T-helper 1 cell treated with Interleukin-12 subunit alpha and Interleukin-12 subunit beta and Interleukin-4 antibody, amounts not matched to agents 30 ng/mL and 1 ng/mL, for 36 hours (primary cell): ENCODE data around the gene CFAP90. TPM values are rescaled to one million over a fixed set of nuclear protein-coding genes. Genes with fewer than 3 reads are reported as not detected.

Source experiments
- intact Hi-C: fragments of 100-400 bp; cut with micrococcal nuclease; formaldehyde crosslinking; loops from one replicate; pipeline ENCODE4 v1.15.1; 2024
- total RNA-seq: library from RNA; stranded (reverse); gene quantifications from 2 replicates; pipeline ENCODE4 v1.2.3, GENCODE V29; 2022

Gene CFAP90, protein sequence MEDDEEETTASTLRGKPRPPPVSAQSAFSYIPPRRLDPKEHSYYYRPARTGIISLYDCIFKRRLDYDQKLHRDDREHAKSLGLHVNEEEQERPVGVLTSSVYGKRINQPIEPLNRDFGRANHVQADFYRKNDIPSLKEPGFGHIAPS
- not detected in 2 replicates for total RNA-seq

DNA sequence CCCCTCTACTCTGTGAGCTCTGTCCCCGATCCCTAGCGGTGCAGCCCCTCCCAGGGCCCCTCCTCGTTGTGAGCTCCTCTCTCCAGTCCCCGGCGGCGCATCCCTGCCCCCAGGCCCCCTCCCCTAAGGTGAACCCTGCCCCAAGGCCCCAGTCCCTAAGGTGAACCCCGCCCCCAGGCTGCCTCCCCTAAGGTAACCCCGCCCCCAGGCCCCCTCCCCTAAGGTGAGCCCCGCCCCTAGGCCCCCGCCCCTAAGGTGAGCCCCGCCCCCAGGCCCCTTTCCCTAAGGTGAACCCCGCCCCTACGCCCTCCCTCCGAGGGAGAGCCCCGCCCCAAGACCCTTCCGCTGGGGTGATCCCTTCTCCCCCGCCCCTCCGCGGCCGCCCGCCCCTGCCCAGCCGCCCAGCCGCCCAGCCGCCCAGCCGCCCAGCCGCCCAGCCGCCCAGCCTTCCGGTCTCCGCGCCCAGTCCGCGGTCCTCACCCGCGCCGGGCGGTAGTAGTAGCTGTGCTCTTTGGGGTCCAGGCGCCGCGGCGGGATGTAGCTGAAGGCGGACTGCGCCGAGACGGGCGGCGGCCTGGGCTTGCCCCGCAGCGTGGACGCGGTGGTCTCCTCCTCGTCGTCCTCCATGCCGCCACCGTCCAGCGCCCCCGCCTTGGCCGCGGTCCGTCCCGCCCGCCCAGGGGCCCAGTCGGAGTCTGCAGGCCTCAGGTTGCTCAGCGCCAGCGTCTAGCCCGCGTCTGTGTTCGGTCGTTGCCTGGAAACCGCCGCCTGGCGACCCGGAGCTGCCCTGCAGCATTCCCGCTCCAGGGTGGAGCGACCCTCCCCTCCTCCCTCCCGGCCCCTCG, at the start of gene CFAP90:
TSS of gene CFAP90 (minus strand) at position 739 of the 845 bp plus-strand sequence. CDS start at position 627, 112 bp downstream.
- intact Hi-C loops = loop anchor here (1.0 to 5.0 kb wide), 2 partner anchors 19 to 1138 kb away; partner anchors contain the start of genes FASTKD3, MTRR and TENT4A

DNA sequence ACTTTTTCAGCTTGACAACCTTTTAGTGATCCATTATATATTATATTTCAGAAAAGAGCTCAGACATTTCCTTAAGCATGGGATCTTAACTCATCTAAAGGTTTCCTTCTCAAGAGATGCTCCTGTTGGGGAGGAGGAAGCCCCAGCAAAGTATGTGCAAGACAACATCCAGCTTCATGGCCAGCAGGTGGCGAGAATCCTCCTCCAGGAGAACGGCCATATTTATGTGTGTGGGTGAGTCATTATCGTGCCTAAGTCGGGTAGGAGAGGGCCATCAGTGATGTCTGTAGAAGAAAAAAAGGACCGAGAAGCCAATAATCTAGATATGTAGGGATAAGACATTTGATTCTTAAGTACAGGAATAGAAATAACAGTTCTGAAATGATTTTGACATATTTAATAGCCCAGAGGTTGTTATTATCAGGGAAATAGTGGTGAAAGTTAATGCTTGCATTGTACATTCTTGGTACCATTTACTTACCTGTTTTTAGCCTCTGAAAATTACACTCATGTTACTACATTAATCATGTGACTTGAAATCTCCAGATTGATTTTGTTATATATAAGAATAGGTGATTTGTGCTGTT, 46.2 kb upstream of the CFAP90 start:
- intact Hi-C loops = no loop called here

DNA sequence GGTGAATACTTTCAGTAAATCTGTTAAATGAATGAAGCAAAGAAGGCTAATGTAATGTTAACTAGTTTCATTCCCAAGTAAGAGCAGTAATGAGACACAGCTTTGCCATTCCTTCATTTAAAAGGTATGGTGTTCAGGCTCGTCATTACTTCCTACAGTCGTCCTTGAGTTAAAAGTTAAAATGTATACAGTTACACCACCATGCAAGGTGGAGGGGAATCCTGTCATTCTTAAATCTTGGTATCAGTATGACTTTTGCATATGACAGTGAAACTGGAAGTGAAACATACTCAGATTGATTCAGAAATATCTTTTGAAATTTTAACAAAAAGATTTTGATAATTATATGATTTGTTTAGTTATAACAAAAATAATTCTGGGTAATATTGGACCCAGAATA, 43.9 kb upstream of the CFAP90 start:
- intact Hi-C loops = loop anchor here (1.0 kb wide), 2 partner anchors 17 to 26 kb away; partner anchors contain the start of genes FASTKD3 and MTRR

DNA sequence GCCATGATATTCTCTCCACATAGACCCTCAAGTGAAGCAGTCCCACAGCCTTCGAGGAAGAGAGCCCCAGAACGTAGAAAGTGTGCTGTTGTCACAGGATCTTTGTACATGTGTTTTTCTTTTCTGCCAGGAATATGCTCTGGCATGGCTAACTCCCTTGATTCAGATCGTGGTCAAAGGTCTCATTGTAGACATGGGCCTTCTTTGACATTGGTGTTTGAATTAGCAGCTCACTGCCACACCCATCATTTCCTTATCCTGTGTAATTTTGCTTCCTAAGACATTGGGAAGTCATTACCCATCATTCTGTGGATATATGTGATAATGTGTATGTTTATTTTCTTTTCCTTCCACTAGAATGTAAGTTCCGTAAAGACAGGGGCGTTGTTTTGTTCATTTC, 43.5 kb upstream of the CFAP90 start:
- intact Hi-C loops = no loop called here

DNA sequence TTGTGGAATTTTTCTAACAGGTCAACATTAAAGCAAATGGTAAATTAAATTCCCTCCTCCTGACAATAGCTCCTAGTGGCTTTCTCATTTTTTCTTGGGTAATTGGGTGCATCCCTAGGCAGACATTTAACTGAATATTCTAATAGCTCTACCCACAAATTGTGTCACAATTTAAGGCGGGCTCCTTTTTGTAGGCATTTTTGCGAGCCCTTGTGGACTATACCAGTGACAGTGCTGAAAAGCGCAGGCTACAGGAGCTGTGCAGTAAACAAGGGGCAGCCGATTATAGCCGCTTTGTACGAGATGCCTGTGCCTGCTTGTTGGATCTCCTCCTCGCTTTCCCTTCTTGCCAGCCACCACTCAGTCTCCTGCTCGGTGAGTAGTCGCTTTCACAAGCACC, 38.0 kb upstream of the CFAP90 start:
- intact Hi-C loops = no loop called here

DNA sequence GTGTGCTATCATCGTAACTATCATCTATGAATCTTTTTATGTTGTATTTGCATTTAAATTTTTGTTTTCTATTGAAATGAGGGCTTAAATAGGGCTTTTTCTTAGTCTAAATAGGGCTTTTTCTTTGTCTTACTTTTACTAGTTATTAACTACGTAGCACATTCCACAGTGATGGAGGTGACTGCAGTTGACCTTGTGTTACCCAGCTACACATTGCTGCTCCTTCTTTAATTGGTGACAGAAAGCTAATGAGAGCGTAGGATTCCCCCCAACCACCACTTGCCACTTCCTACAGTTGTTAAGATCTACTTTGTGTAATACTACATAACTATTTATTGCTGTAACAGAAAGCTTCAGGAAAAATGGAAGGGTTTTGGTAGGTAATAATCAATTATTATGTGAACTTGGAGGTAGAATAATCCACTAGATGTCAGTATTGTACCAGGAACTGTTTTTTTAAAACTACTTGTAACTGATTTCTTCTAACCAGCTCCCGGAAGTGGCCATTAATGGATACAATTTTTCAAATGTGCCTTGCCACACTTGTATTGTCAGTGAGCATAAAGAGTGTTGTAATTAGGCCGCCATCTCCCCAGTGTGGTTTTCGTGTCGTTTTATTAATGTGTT, 36.0 kb upstream of the CFAP90 start:
- intact Hi-C loops = loop anchor here (2.0 kb wide), 2 partner anchors 18 to 1322 kb away; partner anchors contain the start of genes FASTKD3 and MTRR

DNA sequence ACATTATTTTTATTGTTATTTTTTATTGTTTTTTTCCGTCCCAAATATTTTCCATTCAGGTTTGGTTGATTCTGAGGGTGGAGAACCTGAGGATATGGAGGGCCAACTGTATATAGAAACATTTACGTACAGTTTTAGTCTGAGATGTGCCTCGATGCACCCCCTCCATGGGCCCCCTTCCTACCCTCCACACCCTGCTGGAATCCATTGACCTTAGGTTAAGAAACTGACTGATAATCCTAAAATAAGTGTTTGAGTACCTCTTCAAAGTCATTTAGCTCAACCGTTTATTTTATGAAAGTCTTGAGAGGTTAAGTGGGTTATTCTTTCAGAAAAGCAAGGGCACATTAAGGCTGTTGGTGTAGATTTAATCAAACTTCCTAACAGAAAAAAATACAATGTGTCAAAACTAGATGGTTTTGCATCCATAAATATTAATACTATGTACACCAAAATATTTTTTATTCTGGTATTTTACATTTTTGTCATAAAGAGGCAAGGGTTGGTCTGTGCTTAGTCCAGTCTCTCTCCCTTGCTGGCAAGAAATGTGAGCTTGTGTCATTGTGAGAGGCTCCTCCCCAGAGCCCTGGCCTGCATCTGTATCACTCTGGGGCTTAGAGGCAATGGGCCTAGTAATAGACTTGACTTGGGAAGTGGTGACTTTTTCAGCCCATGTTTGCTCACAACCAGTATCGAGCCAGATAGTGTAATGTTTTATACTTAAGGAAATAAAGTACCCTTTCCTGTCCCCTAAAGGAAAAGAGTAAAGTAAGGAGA, 33.7 kb upstream of the CFAP90 start:
- intact Hi-C loops = no loop called here

DNA sequence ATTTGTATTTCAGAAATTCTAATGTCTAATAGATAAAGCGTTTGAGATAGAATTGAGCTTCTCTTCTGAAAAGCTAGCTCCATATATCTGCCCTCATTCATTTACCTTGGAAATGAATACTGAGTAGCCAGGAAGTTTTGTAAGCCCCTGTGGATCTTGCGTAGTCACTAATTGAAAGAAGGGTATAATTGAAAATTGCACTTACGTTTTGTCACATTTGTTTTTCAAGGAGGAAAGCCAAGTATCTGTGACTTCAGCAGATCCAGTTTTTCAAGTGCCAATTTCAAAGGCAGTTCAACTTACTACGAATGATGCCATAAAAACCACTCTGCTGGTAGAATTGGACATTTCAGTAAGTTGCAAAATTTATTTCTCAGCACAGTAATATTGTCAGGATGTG, 32.0 kb upstream of the CFAP90 start:
- intact Hi-C loops = no loop called here

DNA sequence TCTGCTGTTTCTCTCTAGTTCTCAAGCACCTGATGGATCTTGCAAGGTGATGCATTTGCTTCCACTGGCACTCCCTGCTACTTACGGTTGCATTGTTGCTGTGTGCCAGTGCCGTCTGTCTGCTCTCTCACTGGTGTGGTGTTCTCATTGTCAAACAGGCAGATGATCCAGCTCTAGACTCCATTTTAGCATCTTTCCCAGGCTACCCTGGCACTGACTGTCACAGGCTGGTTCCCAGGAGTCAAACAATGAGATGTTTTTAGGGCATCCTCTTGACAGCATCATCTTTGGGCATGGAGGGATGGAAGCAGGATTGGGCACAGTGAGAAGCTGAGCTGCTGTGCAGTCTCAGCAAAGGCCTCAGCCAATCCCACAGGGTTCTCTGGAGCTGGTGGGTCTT, 30.9 kb upstream of the CFAP90 start:
- intact Hi-C loops = no loop called here

DNA sequence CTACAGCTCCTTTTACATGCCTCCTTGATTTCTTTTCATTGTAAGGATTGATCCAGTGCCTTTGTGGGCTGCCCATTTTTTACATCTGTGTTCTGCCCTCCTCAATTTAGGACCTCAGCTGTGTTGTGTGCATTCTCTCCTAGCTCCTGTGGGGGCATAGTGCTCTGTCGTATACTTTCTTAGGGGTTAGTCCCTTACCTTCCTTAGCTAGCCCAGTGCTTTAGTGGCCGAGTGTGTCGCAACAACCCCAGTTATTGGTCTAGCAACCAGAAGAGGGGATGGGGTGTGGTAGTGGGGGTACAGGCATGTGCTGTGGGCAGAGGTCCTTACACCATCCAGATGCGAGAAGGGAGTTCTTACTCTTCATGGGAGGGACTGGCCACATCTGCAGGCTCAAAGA, 30.2 kb upstream of the CFAP90 start:
- intact Hi-C loops = no loop called here

DNA sequence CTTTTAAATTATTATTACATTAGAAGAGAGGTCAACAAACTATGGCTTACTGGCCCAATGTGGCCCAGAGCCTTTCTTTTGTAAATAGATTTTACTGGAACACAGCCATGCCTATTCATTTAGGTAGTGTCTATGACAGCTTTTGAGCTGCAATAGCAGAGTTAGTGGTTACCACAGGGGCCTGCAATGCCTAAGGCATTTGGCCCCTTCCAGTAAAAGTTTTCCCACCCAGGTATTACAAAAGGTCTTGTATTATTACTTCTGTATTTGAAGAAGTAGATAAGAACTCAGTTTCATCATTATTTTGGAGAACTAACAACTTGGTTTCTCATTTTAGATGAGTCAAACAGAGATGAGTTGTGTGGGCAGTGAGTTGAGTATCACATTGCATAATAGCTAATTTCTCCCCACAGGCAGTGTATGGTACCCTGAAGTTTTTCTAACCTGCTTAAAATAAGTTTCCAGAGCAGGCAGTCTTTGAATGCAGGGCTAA, 27.5 kb upstream of the CFAP90 start:
- intact Hi-C loops = loop anchor here (1.0 kb wide), 2 partner anchors 9 to 17 kb away; partner anchors contain the start of genes FASTKD3 and MTRR

DNA sequence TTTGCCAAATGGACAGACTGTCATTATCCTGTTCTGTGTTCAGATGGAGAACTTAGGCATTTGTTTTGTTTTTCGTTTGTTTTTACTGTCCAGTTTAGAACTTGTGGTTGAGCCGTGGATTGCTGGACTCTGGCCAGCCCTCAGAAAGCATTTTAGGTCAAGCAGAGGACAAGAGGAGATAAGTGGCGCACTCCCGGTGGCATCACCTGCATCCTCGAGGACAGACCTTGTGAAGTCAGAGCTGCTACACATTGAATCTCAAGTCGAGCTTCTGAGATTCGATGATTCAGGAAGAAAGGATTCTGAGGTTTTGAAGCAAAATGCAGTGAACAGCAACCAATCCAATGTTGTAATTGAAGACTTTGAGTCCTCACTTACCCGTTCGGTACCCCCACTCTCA, 26.9 kb upstream of the CFAP90 start:
- intact Hi-C loops = loop anchor here (1.0 kb wide), 2 partner anchors 9 to 17 kb away; partner anchors contain the start of genes FASTKD3 and MTRR

DNA sequence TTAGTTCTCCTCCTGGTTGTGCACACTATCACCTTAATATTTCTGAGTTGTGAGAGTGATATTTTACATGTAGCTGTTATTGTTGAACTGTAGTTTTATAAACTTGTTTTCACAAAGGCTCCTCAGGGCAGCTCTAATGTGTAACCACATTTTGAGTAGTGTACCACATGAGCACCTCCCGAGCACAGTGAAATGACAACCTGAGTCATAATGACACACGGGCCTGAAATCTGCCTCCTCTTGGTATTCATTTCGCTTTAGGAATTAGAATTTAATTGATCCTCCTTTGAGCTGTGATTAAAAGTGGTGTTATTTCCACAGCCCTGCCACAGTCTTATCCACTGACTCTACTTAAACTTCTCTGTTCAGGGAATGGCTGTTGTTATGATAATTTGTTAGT, 25.9 kb upstream of the CFAP90 start:
- intact Hi-C loops = no loop called here

DNA sequence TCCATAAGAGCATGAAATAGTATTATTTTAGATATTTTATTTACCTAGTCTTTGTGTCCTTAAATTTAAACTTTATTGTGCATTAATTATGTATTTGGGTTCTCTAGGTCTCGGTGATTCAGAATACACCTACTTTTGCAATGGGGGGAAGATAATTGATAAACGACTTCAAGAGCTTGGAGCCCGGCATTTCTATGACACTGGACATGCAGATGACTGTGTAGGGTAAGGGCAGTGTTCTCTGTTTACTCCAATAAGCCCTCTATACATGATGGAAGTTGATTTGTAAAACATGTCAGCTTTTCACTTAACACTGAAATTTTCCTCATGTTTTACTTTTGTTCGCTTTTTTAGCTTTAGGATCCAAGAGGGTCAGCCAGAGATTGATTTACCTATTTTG, 24.2 kb upstream of the CFAP90 start:
- intact Hi-C loops = no loop called here

DNA sequence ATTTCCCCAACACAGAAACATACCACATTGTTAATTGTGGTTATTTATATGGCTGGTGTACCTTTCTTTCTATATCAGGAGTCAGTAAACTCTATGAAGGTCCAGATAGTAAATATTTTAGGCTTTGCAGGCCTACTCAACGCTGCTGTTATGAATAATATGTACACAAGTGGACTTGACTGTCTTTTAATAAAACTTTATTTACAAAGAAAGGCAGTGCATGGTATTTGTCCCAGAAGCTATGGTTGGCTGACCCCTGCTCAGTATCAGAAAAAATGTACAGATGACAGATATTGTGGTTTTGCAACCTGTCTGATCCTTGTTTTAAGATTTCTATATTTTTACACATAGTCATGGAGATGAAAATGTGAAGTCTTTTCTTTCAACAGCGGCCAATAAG, 23.7 kb upstream of the CFAP90 start:
- intact Hi-C loops = no loop called here

DNA sequence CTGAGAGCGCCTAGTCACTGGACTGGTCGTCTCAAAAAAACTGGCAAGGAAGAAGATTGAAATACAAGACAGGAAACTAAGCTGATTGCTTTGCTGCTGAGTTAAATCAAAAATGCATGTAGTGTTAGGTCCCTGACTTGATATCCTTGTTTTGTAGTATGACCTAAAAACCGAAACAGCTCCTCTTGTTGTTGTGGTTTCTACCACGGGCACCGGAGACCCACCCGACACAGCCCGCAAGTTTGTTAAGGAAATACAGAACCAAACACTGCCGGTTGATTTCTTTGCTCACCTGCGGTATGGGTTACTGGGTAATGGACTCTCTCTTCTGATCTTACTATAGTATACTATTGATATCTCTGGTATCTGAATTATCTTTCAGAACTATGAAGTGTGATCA, 22.3 kb upstream of the CFAP90 start:
- intact Hi-C loops = no loop called here

DNA sequence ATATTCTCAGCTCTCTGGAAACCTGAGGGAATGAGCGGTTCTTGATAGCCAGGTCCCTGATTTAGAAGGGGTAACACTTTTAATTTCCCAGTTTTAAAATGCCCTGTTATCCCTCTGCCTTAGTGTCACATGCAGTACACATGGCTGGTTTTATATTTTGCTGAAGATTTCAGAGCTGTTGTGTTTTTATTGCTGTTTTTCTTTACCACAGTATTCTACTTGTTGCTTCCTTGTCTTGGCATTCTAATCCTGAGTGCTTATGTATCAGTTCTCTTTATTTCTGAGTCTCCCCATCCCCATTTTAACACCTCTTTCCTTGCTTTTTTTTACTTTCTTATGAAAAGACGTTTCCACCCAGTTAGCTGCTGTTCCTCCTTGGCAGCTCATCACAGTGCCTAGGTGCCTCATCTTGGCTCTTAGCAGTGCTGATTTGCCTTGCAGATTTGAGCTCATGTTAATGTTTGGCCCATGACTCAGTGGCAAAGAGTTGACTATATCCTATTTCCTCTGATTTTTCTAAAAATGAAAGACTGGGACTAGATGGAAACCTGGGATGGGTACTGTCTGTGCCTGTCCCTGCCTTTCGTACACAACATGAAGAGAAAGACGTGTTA, 21.7 kb upstream of the CFAP90 start:
- intact Hi-C loops = no loop called here

DNA sequence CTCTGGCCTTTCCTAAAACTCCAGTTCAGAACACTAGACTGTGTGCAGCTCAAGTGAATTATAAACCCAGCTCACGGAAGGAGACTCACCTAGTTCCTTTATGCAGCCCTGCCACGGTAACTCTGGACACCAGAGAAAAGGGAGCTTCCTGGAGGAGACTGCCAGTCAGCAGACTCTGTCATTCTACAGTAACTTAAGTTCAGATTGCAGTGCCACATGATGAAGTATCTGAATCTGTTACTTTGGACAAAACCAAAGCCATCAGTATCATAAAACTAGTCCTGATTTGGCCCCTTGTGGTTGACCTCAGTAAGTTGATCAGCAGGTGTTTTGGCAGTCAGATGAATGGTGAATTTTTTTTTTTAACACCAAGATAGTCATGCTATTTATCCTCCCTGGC, 20.7 kb upstream of the CFAP90 start:
- intact Hi-C loops = loop anchor here (2.0 kb wide), 1 partner anchor 585 kb away; no protein-coding TSS in a partner anchor

DNA sequence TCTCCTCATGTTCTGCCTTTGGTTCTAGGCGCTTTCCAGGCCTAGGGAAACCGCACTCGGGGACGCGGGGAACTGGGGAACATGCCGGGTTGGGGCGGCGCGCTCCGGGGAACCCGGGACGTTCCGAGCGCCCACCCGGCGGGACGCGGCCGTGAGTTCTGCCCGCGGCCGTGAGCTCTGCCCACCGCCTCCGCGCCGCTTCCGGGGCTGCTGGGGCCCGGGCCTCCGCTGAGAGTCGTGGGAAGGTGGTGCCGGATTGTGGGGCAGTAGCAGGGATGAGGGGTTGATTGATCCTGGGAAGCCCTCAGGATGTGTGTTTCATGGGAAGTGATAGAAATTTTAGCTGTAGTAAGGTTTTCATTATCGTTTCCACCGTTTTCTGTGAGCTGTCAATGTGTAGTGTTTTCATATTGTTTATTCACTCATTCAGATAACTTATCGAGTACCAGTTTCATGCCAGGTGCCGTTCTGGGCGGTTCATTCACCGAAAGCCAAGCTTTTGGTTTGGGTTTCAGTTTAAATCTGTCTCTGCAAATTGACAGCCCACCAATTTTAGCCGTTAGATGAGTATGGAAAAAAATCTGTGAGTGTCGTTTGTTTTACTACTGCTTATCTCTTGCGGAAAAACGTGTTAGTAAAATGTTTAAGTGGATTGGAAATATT, 18.7 kb upstream of the CFAP90 start:
- intact Hi-C loops = loop anchor here (1.0 to 2.0 kb wide), 9 partner anchors 9 to 1236 kb away; partner anchors contain the start of genes NSUN2 and SRD5A1
